GM12875 (cell line): ENCODE measurements around the gene ETV6.

ENCODE experiments used
- H3K4me3 ChIP-seq: one replicate; pipeline ENCODE4 v1.5.1; 2011; ENCODE audit warnings: low read depth, low read length, control low read depth
- TF ChIP-seq, protein P1 (sequence below): IDR thresholded peaks from 2 replicates; pipeline ENCODE4 v1.5.1; 2011; ENCODE audit warnings: low read depth, mild to moderate bottlenecking, control low read depth, inconsistent platforms, low read length, moderate library complexity, borderline replicate concordance; ENCODE audit not compliant: insufficient read depth

The ETV6 gene

DNA sequence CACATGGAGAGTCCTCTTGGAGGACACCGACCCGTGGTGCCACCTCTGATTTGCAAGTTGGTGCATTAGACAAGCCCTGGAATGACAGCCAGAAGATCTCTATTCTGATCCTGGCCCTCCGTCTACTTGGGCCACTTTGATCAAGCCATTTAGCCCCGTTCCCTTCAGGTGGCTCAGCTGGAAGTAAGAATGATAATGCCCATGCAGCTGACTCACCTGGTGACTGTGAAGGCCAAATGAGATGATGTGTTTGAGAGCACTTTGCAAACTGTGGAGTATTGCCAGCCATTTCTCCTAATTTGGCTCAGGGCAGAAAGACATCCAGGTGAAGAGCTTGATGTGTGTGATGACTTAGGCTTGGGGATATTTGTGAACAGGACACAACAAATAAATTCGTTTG is 165.9 kb downstream of the ETV6 start:
- TF ChIP-seq, protein P1, sequence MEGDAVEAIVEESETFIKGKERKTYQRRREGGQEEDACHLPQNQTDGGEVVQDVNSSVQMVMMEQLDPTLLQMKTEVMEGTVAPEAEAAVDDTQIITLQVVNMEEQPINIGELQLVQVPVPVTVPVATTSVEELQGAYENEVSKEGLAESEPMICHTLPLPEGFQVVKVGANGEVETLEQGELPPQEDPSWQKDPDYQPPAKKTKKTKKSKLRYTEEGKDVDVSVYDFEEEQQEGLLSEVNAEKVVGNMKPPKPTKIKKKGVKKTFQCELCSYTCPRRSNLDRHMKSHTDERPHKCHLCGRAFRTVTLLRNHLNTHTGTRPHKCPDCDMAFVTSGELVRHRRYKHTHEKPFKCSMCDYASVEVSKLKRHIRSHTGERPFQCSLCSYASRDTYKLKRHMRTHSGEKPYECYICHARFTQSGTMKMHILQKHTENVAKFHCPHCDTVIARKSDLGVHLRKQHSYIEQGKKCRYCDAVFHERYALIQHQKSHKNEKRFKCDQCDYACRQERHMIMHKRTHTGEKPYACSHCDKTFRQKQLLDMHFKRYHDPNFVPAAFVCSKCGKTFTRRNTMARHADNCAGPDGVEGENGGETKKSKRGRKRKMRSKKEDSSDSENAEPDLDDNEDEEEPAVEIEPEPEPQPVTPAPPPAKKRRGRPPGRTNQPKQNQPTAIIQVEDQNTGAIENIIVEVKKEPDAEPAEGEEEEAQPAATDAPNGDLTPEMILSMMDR: no peak
- H3K4me3 ChIP-seq: no peak overlapping the region

DNA sequence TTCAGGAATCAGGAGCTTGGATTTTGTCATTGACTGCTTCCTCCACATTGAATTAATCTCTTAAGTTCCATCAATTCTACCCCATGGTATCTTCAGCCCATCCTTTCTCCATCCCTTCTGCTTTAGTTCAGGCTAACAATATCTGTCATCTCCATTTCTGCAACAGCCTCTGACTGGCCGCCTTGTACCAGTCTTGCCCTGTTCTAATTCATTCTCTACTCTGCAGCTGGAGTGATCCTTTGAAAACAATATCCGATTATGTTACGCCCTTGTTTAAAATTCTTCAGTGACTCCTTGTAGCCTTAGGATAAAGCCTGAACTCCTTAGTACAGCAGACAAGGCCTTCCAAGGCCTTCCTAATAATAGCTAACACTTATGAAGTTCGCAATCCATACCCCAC is 170.2 kb downstream of the ETV6 start:
- TF ChIP-seq, protein P1: no peak
- H3K4me3 ChIP-seq: no peak overlapping the region

DNA sequence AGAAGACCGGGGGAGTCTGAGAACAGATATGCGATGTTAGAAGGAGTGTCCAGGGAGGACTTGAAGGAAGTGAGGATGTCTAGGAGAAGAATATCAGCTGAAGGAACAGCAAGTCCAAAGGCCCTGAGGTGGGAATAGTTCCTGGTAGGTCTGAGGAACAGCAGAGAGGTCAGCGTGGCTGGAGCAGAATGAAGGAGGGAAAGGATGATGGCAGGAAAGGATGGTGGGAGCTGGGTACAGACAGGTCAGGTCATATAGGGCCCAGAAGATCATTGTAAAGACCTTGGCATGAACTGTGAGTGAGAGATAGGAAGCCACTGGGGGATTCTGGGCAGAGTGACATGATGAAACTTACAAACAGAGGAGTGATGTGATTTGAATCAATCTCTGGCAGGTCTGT is 171.0 kb downstream of the ETV6 start:
- H3K4me3 ChIP-seq: no peak overlapping the region
- TF ChIP-seq, protein P1: no peak

DNA sequence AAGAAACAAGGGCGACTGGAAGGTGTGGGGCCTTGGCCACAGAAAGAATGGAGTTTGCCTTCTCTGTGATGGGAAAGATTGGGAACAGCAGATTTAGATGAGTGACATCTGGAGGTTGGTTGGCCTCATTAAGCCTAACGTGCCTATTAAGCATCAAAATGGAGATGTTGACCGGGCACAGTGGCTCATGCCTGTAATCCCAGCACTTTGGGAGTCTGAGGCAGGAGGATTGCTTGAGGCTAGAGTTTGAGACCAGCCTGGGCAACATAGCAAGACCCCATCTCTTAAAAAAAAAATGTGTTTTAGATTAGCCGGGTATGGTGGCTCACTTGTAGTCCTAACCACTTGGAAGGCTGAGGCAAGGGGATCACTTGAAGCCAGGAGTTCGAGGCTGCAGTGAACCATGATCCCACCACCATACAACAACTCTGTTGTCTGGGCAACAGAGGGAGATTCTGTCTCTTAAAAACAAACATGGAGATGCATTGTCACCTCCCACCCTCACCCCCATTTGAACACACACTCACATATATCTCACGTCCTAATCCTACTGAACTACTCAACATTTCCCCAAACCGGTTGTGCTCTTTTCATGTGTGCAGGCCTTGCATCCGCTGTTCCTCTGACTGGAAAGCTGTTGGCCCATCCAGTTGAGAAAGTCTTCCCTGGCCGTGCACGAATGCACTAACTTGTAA is 172.1 kb downstream of the ETV6 start:
- TF ChIP-seq, protein P1: no peak
- no peak overlapping the region for H3K4me3 ChIP-seq

DNA sequence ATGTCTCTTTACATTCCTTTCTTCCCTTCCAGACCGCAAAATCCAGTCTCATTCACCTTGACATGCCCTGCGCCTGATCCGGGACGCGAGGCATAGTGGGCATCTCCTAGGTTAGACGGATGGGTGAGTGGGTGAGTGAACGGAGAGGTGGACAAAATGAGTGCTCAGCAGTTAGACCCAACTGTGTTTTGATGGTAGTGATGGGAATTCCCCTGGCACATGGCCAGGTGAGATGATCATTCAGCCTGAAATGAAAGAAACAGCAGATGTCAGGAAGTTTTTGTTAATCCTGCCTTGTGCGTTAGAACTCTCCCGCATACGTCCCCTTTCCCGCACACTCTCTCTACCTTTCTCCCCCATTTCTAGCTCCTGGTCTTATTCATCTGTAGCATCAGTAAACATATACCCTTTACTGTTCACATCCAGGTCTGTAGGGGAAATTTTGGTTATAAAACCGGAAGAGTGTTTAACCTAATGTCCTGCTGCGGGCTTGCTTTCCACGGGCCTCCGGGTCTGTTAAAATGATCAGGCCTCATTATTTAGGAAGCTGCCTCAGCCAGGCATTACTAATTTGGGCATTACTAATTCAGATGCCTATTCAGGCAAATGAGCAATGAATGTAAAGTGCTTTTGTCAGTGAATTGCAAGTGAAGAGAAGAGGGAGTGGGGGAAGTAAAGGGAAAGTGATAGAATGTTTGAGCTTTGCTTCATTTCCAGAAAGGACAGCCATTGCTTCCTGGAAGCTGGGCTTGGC is 172.8 kb downstream of the ETV6 start:
- TF ChIP-seq, protein P1: no peak
- H3K4me3 ChIP-seq: no peak overlapping the region

DNA sequence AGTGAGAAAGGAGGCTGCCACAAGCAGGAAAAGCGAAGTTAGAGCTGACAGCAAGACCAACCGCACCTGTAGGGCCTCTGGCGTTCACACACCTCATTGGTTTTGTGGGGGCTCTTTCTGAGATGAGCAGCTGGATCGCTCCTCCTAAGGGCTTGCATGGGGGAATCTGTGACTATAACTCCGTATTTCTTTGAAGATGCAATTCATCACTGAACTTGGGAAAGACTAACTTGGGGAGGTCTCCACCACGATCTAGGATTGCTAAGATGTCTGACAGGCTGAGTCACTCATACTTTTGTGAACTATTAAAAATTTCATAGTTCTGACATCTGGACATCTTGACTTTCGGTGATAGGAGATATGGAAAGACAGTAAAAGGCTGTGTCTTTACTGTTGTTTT is 173.6 kb downstream of the ETV6 start:
- no peak overlapping the region for H3K4me3 ChIP-seq
- TF ChIP-seq, protein P1: no peak

DNA sequence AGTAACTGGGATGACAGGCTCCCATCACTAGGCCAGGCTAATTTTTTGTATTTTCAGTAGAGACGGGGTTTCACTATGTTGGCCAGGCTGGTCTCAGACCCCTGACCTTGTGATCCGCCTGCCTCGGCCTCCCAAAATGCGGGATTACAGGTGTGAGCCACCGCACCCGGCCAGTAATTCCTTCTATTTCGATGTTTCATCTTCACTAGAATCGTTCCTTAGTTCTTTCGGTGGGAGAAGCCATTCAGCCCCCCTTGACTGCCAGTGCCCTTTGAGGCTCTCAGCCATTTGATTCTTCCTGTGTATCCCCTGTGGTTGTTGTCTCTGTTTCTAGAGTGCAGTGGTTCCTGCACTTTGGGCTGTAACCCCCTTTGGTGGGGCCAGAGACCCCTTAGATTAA is 174.1 kb downstream of the ETV6 start:
- TF ChIP-seq, protein P1: no peak
- no peak overlapping the region for H3K4me3 ChIP-seq
